ENCODE measurements around the gene WFDC6. TPM values are rescaled to one million over a fixed set of nuclear protein-coding genes. Genes with fewer than 3 reads are reported as not detected.

The WFDC6 gene
- total RNA-seq, 1 donor from 2014 or later = not detected

DNA sequence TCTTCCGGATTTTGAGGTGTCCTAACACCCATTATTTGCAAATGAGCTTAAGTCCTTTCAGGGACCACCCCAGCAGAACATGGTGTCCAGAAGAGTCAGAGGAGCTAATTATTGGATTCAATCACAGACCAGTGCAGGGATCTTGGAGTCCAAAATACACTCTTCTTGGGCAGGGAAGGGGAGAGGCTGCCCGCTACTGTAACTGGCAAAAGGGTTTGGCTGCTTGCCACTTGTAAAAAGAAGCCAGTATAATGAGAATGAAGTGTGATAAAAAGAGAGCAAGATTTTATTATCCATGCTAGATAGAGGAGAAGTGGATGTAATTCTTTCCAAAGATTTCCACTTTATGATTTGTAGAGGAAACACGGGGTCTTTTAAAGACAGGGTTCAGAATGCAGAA, 43.1 kb downstream of the WFDC6 start:
- no peaks in the 10 kb centered on the region for H3K36me3 ChIP-seq (ENCODE audit: control insufficient read depth, insufficient read depth, low read length)
- no peaks in the 10 kb centered on the region for H3K27me3 ChIP-seq (ENCODE audit: control insufficient read depth, insufficient read depth, low read length)
- DNase-seq (ENCODE audit: low read depth) = no peak
- TF ChIP-seq, protein P1, sequence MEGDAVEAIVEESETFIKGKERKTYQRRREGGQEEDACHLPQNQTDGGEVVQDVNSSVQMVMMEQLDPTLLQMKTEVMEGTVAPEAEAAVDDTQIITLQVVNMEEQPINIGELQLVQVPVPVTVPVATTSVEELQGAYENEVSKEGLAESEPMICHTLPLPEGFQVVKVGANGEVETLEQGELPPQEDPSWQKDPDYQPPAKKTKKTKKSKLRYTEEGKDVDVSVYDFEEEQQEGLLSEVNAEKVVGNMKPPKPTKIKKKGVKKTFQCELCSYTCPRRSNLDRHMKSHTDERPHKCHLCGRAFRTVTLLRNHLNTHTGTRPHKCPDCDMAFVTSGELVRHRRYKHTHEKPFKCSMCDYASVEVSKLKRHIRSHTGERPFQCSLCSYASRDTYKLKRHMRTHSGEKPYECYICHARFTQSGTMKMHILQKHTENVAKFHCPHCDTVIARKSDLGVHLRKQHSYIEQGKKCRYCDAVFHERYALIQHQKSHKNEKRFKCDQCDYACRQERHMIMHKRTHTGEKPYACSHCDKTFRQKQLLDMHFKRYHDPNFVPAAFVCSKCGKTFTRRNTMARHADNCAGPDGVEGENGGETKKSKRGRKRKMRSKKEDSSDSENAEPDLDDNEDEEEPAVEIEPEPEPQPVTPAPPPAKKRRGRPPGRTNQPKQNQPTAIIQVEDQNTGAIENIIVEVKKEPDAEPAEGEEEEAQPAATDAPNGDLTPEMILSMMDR (IDR thresholded peaks at IDR 0.05; ENCODE audit: insufficient read depth, low read length, poor library complexity, severe bottlenecking) = no peak
- no peak overlapping the region for H3K4me3 ChIP-seq (ENCODE audit: low read depth, low read length)

DNA sequence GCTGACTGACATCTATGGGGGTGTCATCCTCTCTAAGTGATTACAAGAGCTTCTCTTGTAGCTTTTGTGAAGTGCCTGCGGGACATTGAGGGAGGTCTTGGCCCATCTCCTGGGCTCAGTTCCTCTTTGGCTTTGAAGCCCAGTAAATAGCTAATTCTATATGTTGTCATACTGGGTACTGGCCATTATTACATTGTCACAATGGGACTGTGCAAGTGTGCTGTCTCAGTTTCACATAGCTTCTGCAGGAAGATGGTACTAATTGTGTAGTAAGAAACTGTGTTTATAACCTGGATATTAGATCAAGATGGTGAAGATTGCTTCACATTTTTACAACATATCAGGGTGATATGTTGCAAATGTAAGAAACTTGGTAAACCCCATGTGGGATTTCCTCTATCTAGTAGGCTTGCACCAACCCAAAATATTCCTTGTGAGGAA, 43.8 kb downstream of the WFDC6 start:
- H3K27me3 ChIP-seq (ENCODE audit: control insufficient read depth, insufficient read depth, low read length) = no peaks in the 10 kb centered on the region
- TF ChIP-seq, protein P1 (IDR thresholded peaks at IDR 0.05; ENCODE audit: insufficient read depth, low read length, poor library complexity, severe bottlenecking) = no peak

DNA sequence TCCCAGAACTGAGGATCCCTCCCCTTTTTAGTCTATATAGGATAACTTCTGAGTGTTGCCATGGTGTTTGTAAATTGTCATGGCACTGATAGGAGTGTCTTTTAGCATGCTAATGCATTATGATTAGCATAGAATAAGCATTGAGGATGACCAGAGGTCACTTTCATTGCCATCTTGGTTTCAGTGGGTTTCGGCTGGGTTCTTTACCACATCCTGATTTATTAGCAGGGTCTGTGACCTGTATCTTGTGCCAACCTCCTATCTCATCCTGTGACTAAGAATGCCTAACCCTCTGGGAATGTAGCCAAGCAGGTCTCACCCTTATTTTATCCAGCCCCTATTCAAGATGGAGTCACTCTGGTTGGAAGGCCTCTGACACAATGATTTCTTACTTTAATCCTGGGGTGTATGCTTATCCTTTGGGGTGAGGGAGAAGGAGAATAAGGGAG, 50.2 kb downstream of the WFDC6 start:
- peak; percentile 14 for DNase-seq (ENCODE audit: low read depth)
- Histone ChIP-seq H3K4me3 (ENCODE audit: low read depth, low read length) (no peak overlapping the region), H3K36me3 (ENCODE audit: control insufficient read depth, insufficient read depth, low read length) (no peaks in the 10 kb centered on the region), H3K27me3 (ENCODE audit: control insufficient read depth, insufficient read depth, low read length) (peaks cover 4% of the 10 kb centered on the region)
- TF ChIP-seq, protein P1 (IDR thresholded peaks at IDR 0.05; ENCODE audit: insufficient read depth, low read length, poor library complexity, severe bottlenecking) = no peak

More for the DNA sequence above, 43.8 kb downstream of the WFDC6 start:
- Histone ChIP-seq H3K36me3 (ENCODE audit: control insufficient read depth, insufficient read depth, low read length) (no peaks in the 10 kb centered on the region), H3K4me3 (ENCODE audit: low read depth, low read length) (no peak overlapping the region)
- DNase-seq (ENCODE audit: low read depth) = no peak

DNA sequence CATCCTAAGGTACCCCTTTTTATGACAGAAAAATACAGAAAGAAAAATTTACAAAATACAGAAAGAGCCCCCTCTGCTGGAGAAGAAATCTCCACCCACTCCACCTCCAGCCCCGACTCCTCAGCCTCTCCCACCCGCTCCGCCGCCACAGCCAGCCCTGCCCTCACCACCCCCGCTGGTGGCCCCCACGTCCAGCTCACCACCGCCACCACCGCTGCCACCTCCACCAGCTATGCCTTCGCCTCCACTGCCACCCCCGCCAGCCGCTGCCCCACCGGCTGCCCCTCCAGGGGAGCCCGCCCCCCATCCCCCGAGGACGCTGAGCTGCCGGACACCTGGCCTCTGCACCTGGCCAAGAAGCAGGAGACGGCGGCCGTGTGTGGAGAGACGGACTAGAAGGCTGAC, 52.0 kb downstream of the WFDC6 start:
- Histone ChIP-seq H3K27me3 (ENCODE audit: control insufficient read depth, insufficient read depth, low read length) (peaks cover 4% of the 10 kb centered on the region), H3K4me3 (ENCODE audit: low read depth, low read length) (no peak overlapping the region), H3K36me3 (ENCODE audit: control insufficient read depth, insufficient read depth, low read length) (no peaks in the 10 kb centered on the region)
- TF ChIP-seq, protein P1 (IDR thresholded peaks at IDR 0.05; ENCODE audit: insufficient read depth, low read length, poor library complexity, severe bottlenecking) = peak; percentile 12
- DNase-seq (ENCODE audit: low read depth) = no peak

DNA sequence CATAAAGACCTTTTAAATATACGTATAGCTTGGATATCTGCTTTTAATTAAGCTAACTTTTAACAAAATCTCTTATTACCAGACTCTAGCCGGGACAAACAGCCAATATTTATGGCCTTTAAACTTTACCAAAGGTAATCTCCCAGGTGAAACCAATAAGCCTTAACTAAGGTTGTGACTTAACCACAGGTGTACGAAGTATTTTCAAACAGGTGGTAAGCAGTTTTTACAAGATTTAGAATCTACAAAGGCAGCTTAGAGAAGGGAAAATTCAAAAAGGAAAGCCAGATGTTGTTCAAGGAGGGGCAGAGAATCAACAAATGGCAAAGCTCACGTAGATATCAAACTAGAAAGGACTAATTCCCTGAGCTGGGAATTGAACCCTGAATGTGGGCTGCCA, 53.9 kb downstream of the WFDC6 start:
- TF ChIP-seq, protein P1 (IDR thresholded peaks at IDR 0.05; ENCODE audit: insufficient read depth, low read length, poor library complexity, severe bottlenecking) = no peak
- no peak for DNase-seq (ENCODE audit: low read depth)
- H3K36me3 ChIP-seq (ENCODE audit: control insufficient read depth, insufficient read depth, low read length) = no peaks in the 10 kb centered on the region
- H3K4me3 ChIP-seq (ENCODE audit: low read depth, low read length) = no peak overlapping the region
- H3K27me3 ChIP-seq (ENCODE audit: control insufficient read depth, insufficient read depth, low read length) = peaks cover 4% of the 10 kb centered on the region

DNA sequence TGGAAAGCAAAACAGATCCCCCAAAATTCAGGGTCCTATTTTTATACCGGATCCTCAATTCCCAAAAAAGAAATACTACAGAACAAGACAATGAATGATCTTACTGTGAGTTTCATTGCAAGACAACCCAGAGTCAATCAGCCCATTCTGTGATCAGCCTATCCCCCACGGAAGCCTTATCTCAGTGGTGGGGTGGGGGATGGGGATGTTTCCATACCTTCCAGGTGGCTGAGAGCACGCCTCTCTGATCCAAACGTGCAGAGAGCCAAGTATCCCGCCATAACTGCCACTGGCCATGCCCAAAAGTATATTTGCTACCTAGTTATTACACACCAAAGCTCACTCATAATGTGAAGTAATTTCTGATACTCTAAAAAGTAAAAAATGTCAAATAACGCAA, 54.6 kb downstream of the WFDC6 start:
- Histone ChIP-seq H3K4me3 (ENCODE audit: low read depth, low read length) (no peak overlapping the region), H3K27me3 (ENCODE audit: control insufficient read depth, insufficient read depth, low read length) (peaks cover 4% of the 10 kb centered on the region), H3K36me3 (ENCODE audit: control insufficient read depth, insufficient read depth, low read length) (no peaks in the 10 kb centered on the region)
- TF ChIP-seq, protein P1 (IDR thresholded peaks at IDR 0.05; ENCODE audit: insufficient read depth, low read length, poor library complexity, severe bottlenecking) = no peak
- DNase-seq (ENCODE audit: low read depth) = no peak
